ENCODE results near the gene DDX1.

DNA sequence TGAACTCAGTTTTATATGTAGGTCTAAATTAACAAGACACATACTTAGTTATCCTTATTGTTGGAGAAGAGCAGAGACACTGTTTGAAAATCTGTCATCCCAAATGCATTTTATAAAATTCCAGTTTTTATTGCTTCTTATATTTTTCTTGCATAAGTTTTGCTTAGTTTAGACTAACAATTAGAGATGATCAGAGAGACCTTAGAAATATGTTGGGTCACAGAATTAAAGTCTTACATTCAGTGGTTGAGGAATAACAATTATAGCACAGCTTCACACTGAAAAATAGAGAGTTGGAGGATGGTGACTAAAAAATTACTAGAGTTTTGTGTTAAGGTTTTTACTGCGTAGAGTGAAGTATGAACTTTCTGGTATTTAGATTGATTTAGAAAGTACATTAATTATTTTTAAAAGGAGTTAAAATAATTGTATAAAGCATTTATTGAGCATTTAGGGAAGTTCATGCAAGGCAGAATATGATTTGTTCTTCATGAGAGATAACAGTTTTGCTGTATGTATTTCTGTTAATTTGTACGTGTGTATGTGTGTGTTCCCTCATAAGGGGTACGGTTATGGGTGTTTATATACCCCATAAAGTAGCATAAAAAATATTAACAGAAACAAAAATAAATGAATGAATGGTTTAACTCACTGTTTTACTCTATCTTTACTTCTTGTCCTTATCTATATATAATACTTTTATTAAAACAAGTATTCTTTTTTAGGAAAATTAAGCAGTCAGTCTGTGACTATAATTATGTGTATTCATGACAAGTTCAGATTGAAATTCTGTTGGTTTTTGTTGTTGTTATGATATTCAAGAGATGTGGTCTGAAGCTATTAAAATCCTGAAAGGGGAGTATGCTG is 31.2 kb downstream of the DDX1 start:
- TF ChIP-seq, protein P1, sequence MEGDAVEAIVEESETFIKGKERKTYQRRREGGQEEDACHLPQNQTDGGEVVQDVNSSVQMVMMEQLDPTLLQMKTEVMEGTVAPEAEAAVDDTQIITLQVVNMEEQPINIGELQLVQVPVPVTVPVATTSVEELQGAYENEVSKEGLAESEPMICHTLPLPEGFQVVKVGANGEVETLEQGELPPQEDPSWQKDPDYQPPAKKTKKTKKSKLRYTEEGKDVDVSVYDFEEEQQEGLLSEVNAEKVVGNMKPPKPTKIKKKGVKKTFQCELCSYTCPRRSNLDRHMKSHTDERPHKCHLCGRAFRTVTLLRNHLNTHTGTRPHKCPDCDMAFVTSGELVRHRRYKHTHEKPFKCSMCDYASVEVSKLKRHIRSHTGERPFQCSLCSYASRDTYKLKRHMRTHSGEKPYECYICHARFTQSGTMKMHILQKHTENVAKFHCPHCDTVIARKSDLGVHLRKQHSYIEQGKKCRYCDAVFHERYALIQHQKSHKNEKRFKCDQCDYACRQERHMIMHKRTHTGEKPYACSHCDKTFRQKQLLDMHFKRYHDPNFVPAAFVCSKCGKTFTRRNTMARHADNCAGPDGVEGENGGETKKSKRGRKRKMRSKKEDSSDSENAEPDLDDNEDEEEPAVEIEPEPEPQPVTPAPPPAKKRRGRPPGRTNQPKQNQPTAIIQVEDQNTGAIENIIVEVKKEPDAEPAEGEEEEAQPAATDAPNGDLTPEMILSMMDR (conservative IDR thresholded peaks at IDR 0.05; ENCODE audit: low read depth, low read length): no peak
- TF ChIP-seq EZH2 (IDR thresholded peaks at IDR 0.05; ENCODE audit: low read length, unreplicated experiment): no peak
